Astrocyte (in vitro differentiated cells and primary cell): Measurements from ENCODE around the gene MYBBP1A. TPM values are rescaled to one million over a fixed set of nuclear protein-coding genes. Genes with fewer than 3 reads are reported as not detected.

ENCODE experiments used
- DNase-seq: peaks from one replicate; pipeline ENCODE4 v3.0.0-alpha.2; 2010; ENCODE audit warnings: low read depth
- FAIRE-seq: peaks from 2 replicates; lab custom pipeline; 2011; peaks lifted over from hg19 to GRCh38; lab: Jason Lieb, UNC
- H2AFZ ChIP-seq: 2 replicates; pipeline ENCODE4 v1.6.0; 2012; ENCODE audit warnings: low read depth, low read length, inconsistent platforms
- H3K27ac ChIP-seq: 2 replicates; pipeline ENCODE4 v1.5.1; 2011; ENCODE audit warnings: low read depth, low read length, inconsistent platforms
- H3K27me3 ChIP-seq: 2 replicates; pipeline ENCODE4 v1.6.0; 2011; ENCODE audit warnings: low read length, inconsistent platforms; ENCODE audit not compliant: insufficient read depth
- H3K36me3 ChIP-seq: 2 replicates; pipeline ENCODE4 v1.5.1; 2011; ENCODE audit warnings: low read length, inconsistent platforms; ENCODE audit not compliant: insufficient read depth
- H3K4me1 ChIP-seq: 2 replicates; pipeline ENCODE4 v1.5.1; 2011; ENCODE audit warnings: low read length, inconsistent platforms; ENCODE audit not compliant: insufficient read depth
- H3K4me2 ChIP-seq: 2 replicates; pipeline ENCODE4 v1.6.0; 2012; ENCODE audit warnings: low read length, inconsistent platforms
- H3K4me3 ChIP-seq: 2 replicates; pipeline ENCODE4 v1.5.1; 2011; ENCODE audit warnings: low read depth, mild to moderate bottlenecking, low read length, inconsistent platforms; ENCODE audit not compliant: insufficient read depth
- H3K79me2 ChIP-seq: 2 replicates; pipeline ENCODE4 v1.6.0; 2012; ENCODE audit warnings: mild to moderate bottlenecking, low read length, inconsistent platforms; ENCODE audit not compliant: insufficient read depth
- H3K9ac ChIP-seq: 2 replicates; pipeline ENCODE4 v1.6.0; 2012; ENCODE audit warnings: mild to moderate bottlenecking, low read length, inconsistent platforms
- H3K9me3 ChIP-seq: 2 replicates; pipeline ENCODE4 v1.5.1; 2012; ENCODE audit warnings: low read depth, mild to moderate bottlenecking, low read length, inconsistent platforms; ENCODE audit not compliant: insufficient read depth
- H4K20me1 ChIP-seq: 2 replicates; pipeline ENCODE4 v1.6.0; 2012; ENCODE audit warnings: low read length, inconsistent platforms; ENCODE audit not compliant: insufficient read depth
- H3K27ac Mint-ChIP-seq: one replicate; pipeline ENCODE4 v1.8.0; 2021; ENCODE audit warnings: mild to moderate bottlenecking, mixed read lengths; ENCODE audit not compliant: unreplicated experiment
- H3K27me3 Mint-ChIP-seq: one replicate; pipeline ENCODE4 v1.8.0; 2021; ENCODE audit warnings: low read depth, mixed read lengths; ENCODE audit not compliant: unreplicated experiment
- H3K36me3 Mint-ChIP-seq: one replicate; pipeline ENCODE4 v1.8.0; 2021; ENCODE audit warnings: low read depth, mixed read lengths; ENCODE audit not compliant: unreplicated experiment
- H3K4me1 Mint-ChIP-seq: one replicate; pipeline ENCODE4 v1.8.0; 2021; ENCODE audit warnings: low read depth, mixed read lengths; ENCODE audit not compliant: unreplicated experiment
- H3K4me3 Mint-ChIP-seq: one replicate; pipeline ENCODE4 v1.8.0; 2021; ENCODE audit warnings: mild to moderate bottlenecking, moderate library complexity, mixed read lengths; ENCODE audit not compliant: unreplicated experiment
- H3K9me3 Mint-ChIP-seq: one replicate; pipeline ENCODE4 v1.8.0; 2021; ENCODE audit warnings: mild to moderate bottlenecking, mixed read lengths; ENCODE audit not compliant: unreplicated experiment
- EZH2 ChIP-seq: IDR thresholded peaks from 2 replicates; pipeline ENCODE4 v1.6.1; 2012; ENCODE audit warnings: mild to moderate bottlenecking, low read length, inconsistent platforms; ENCODE audit not compliant: insufficient read depth
- total RNA-seq: library from RNA; stranded (reverse); gene quantifications from 2 replicates; pipeline ENCODE4 v1.2.1, GENCODE V29; 2021
- TF ChIP-seq, protein P1 (sequence below): IDR thresholded peaks from 2 replicates; pipeline ENCODE4 v1.5.1; 2011; ENCODE audit warnings: low read depth, mild to moderate bottlenecking, inconsistent platforms, low read length, moderate library complexity; ENCODE audit not compliant: insufficient read depth

The MYBBP1A gene
- total RNA-seq, 1 donor from 2014 or later = 71.1 TPM

DNA sequence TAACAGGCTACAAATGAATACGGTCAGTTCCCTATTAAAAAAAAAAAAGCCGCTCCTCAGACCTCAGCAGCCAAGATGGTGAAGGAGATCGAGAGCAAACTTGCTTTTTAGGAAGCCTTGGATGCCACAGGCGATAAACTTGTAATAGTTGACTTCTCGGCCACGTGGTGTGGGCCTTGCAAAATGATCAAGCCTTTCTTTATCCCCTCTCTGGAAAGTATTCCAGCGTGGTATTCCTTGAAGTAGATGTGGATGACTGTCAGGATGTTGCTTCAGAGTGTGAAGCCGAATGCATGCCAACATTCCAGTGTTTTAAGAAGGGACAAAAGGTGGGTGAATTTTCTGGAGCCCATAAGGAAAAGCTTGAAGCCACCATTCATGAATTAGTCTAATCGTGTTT lies 16.9 kb upstream of the MYBBP1A start:
- Mint-ChIP-seq H3K27me3 (peaks cover 25% of the 10 kb centered on the region), H3K36me3 (no peaks in the 10 kb centered on the region), H3K27ac (no peak overlapping the region), H3K4me1 (peaks cover 6% of the 10 kb centered on the region), H3K9me3 (no peaks in the 10 kb centered on the region), H3K4me3 (no peak overlapping the region)
- Histone ChIP-seq H3K79me2 (no peaks in the 10 kb centered on the region), H3K27ac (no peak overlapping the region), H3K27me3 (peaks cover 11% of the 10 kb centered on the region), H3K4me2 (no peak overlapping the region), H3K36me3 (no peaks in the 10 kb centered on the region), H3K4me1 (no peaks in the 10 kb centered on the region), H3K9ac (no peak overlapping the region), H3K4me3 (no peak overlapping the region), H3K9me3 (no peaks in the 10 kb centered on the region), H4K20me1 (no peaks in the 10 kb centered on the region), H2AFZ (no peak overlapping the region)
- FAIRE-seq = no peak
- no peak for DNase-seq
- TF ChIP-seq EZH2 = no peak
- TF ChIP-seq, protein P1, sequence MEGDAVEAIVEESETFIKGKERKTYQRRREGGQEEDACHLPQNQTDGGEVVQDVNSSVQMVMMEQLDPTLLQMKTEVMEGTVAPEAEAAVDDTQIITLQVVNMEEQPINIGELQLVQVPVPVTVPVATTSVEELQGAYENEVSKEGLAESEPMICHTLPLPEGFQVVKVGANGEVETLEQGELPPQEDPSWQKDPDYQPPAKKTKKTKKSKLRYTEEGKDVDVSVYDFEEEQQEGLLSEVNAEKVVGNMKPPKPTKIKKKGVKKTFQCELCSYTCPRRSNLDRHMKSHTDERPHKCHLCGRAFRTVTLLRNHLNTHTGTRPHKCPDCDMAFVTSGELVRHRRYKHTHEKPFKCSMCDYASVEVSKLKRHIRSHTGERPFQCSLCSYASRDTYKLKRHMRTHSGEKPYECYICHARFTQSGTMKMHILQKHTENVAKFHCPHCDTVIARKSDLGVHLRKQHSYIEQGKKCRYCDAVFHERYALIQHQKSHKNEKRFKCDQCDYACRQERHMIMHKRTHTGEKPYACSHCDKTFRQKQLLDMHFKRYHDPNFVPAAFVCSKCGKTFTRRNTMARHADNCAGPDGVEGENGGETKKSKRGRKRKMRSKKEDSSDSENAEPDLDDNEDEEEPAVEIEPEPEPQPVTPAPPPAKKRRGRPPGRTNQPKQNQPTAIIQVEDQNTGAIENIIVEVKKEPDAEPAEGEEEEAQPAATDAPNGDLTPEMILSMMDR = no peak

DNA sequence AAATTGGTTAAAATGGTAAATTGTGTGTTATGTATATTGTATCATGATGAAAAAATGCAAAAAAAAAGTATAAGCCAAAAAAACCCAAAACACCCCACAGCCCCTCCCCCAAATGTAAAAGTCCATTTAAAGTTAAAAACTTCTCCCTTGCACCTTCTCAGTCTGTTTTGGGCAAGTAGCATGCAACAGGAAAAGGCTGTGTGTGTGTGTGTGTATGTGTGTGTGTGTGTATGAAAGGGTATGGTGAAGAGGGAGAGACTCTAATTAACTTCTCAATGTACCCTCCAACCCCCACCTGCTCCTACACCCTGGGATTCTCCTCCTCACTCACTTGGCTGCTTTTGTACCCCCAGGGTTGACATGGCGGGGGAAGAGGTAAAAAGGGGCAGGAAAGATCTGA lies 14.4 kb upstream of the MYBBP1A start:
- no peaks in the 10 kb centered on the region for H3K36me3 ChIP-seq
- no peak overlapping the region for H3K4me3 ChIP-seq
- no peaks in the 10 kb centered on the region for H3K4me1 ChIP-seq
- no peaks in the 10 kb centered on the region for H3K9me3 ChIP-seq
- DNase-seq (no peak), FAIRE-seq (no peak)
- TF ChIP-seq EZH2 = no peak
- TF ChIP-seq, protein P1 = no peak
- no peak overlapping the region for H3K4me2 ChIP-seq
- Mint-ChIP-seq H3K36me3 (no peaks in the 10 kb centered on the region), H3K4me3 (no peak overlapping the region), H3K9me3 (no peaks in the 10 kb centered on the region), H3K27ac (no peak overlapping the region), H3K27me3 (peaks cover 29% of the 10 kb centered on the region), H3K4me1 (peaks cover 1% of the 10 kb centered on the region)
- H3K79me2 ChIP-seq = no peaks in the 10 kb centered on the region
- H3K27ac ChIP-seq = no peak overlapping the region
- H2AFZ ChIP-seq = no peak overlapping the region
- peaks cover 11% of the 10 kb centered on the region for H3K27me3 ChIP-seq
- H4K20me1 ChIP-seq = no peaks in the 10 kb centered on the region
- no peak overlapping the region for H3K9ac ChIP-seq

DNA sequence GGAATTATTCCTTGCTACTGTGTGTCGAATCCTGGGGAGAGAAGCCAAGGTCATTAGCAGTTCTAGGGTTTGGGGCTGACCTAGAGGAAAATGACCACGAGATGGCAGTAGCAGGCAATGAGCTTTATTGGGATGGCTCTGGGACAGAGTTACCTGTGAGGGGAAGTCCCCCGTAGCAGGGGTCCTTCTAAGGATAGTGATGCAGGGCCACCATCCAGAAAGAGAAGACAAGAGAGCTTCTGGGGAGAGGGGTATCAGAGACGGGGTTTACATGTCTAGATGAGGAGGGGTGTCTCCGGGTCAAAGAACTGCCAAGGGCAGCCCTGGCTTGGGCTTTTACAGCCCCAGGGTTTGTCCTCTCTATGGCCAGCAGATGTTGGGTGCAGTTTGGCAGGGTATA lies 11.6 kb upstream of the MYBBP1A start:
- H3K27ac Mint-ChIP-seq = no peak overlapping the region
- Histone ChIP-seq H3K9ac (no peak overlapping the region), H2AFZ (no peak overlapping the region), H3K4me2 (no peak overlapping the region), H3K9me3 (no peaks in the 10 kb centered on the region), H4K20me1 (no peaks in the 10 kb centered on the region), H3K36me3 (no peaks in the 10 kb centered on the region), H3K79me2 (no peaks in the 10 kb centered on the region), H3K4me1 (no peaks in the 10 kb centered on the region), H3K27ac (no peak overlapping the region), H3K27me3 (peaks cover 23% of the 10 kb centered on the region), H3K4me3 (no peak overlapping the region)
- H3K36me3 Mint-ChIP-seq = no peaks in the 10 kb centered on the region
- peaks cover 44% of the 10 kb centered on the region for H3K27me3 Mint-ChIP-seq
- DNase-seq (peak; percentile 16), FAIRE-seq (no peak)
- no peak overlapping the region for H3K4me3 Mint-ChIP-seq
- H3K4me1 Mint-ChIP-seq = peaks cover 1% of the 10 kb centered on the region
- TF ChIP-seq EZH2 = no peak
- TF ChIP-seq, protein P1 = peak; percentile 72
- H3K9me3 Mint-ChIP-seq = no peaks in the 10 kb centered on the region
